ENCODE data around the gene IFT80. TPM values are rescaled to one million over a fixed set of nuclear protein-coding genes. Genes with fewer than 3 reads are reported as not detected.

The IFT80 gene
- total RNA-seq, 4 donors from 2014 or later, result 43.8 to 111 (median 51.0) TPM

DNA sequence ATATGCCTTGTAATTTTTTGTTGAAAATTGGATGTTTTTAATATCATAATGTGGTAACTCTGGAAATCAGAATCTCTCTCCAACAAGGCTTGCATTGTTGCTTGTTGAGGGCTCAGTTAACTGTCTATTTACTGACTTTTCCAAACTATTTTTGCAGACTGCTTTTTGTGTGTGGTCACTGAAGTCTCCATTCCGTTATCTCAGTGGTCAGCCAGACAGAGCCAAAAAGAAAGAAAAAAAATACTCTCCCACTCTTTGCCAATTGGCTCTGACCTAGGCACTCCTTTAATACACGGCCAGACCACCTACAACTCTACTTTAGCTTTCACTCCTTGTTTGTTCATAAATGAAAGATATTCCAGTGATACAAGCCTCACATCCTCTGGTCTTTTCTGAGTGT is 52.5 kb downstream of the IFT80 start:
- peaks cover 4% of the 10 kb centered on the region for H3K9me3 ChIP-seq
- WGBS, 2 donors, result 77 to 80% methylated on average over 2 of the region's 2 CpGs
- H3K4me1 ChIP-seq, result no peaks in the 10 kb centered on the region
- no peak for DNase-seq
- TF ChIP-seq CTCF (IDR thresholded peaks at IDR 0.05) (no peak), POLR2A (IDR thresholded peaks at IDR 0.05) (no peak)
- intact Hi-C loops (cut with DNase I), result no loop called here
- no peaks in the 10 kb centered on the region for H3K27me3 ChIP-seq
- no peaks in the 10 kb centered on the region for H3K36me3 ChIP-seq
- no peak overlapping the region for H3K4me3 ChIP-seq (replicated peaks in 1 of 3)
- no peak overlapping the region for H3K27ac ChIP-seq

- intact Hi-C loops (cut with DNase I), result no loop called here
Measured at GRCh38 chr3:160343132-160343531, 55.9 kb downstream of the IFT80 start.

DNA sequence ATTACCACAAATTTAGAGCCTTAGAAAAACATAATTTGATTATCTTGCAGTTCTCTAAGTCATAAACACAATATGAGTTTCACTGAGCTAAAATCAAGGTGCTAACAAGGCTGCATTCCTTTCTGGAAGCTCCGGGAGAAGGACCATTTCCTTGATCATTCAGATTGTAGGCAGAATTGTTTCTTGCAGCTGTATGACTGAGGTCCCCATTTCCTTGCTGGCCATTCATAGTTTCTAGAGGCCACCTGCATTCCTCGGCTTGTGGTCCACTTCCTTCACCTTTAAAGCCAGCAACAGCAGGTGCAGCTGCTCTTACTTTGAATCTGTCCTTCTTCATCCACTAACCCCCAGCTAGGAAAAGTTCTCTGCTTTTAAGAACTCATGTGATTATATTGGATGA is 58.7 kb downstream of the IFT80 start:
- no peaks in the 10 kb centered on the region for H3K36me3 ChIP-seq
- WGBS, 2 donors, result 93 to 94% methylated on average over 2 of the region's 2 CpGs
- H3K9me3 ChIP-seq, result no peaks in the 10 kb centered on the region
- TF ChIP-seq POLR2A (IDR thresholded peaks at IDR 0.05), result no peak
- no peak for TF ChIP-seq CTCF (IDR thresholded peaks at IDR 0.05)
- no peak for DNase-seq
- no peak overlapping the region for H3K27ac ChIP-seq
- H3K4me1 ChIP-seq, result no peaks in the 10 kb centered on the region
- intact Hi-C loops (cut with DNase I), result no loop called here
- H3K4me3 ChIP-seq (replicated peaks in 1 of 3), result no peak overlapping the region
- no peaks in the 10 kb centered on the region for H3K27me3 ChIP-seq

More at GRCh38 chr3:160343132-160343531, 55.9 kb downstream of the IFT80 start:
- H3K4me1 ChIP-seq, result no peaks in the 10 kb centered on the region
- 32 to 52% methylated on average over 1 of the region's 1 CpG for WGBS, 2 donors
- H3K27ac ChIP-seq, result no peak overlapping the region
- H3K36me3 ChIP-seq, result no peaks in the 10 kb centered on the region
- no peaks in the 10 kb centered on the region for H3K27me3 ChIP-seq
- no peak for DNase-seq
- TF ChIP-seq CTCF (IDR thresholded peaks at IDR 0.05) (peak in 3 of 6 experiments; percentile 26 to 43 (median 38)), POLR2A (IDR thresholded peaks at IDR 0.05) (no peak)
- H3K4me3 ChIP-seq (replicated peaks in 1 of 3), result no peak overlapping the region
- H3K9me3 ChIP-seq, result peaks cover under 1% of the 10 kb centered on the region

DNA sequence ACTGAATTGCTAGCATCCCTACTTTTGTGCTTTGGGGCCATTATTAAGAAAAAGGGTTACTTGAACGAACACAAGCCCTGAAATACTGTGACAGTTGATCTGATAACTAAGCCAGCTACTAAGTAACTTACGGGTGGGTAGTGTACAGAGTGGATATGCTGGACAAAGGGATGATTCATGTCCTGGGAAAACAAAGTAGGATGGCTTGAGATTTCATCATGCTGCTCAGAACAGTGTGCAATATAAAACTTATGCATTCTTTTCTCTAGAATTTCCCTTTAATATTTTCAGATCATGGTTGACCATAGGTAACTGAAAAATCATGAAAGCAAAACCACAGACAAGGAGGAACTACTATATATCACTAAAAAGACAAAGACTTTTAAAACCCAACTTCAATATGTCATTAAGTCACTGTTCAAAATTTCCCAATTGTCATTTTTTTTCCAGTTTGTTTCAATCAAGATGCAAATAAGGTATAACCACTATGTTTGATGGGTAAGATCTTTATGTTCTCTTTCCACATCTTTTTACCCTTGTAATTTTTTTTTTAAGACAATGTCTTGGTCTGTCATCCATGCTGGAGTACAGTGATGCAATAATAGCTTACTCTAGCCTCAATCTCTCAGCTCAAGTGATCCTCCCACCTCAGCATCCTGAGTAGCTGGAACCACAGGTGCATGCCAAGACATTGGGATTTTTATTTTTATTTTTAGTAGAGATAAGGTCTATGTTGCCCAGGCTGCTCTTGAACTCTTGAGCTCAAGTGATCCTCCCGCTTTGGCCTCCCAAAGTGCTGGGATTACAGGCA is 67.7 kb downstream of the IFT80 start:
- TF ChIP-seq CTCF (IDR thresholded peaks at IDR 0.05) (no peak), POLR2A (IDR thresholded peaks at IDR 0.05) (no peak)
- intact Hi-C loops (cut with DNase I), result no loop called here
- WGBS, 2 donors, result 90 to 94% methylated on average over 3 of the region's 3 CpGs
- Histone ChIP-seq H3K4me3 (replicated peaks in 1 of 3) (no peak overlapping the region), H3K27me3 (no peaks in the 10 kb centered on the region), H3K27ac (no peak overlapping the region), H3K36me3 (no peaks in the 10 kb centered on the region), H3K9me3 (no peaks in the 10 kb centered on the region), H3K4me1 (no peaks in the 10 kb centered on the region)
- DNase-seq, result no peak

DNA sequence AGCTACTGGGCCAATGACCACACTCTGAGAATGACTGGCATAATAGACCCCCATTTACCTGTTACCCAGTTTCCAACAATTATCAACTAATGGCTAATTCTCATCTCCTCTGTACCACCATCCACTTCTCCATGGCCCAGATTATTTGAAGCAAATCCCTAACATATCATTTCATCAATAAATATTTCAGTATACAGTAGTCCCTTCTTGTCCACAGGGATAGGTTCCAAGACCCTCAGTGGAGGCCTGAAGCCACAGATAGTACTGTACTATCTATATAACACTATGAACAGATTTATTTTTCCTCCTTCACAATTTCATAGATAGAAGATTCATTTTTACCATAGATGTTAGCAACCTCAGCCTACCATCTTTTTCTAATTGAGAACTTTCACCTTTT is 68.3 kb downstream of the IFT80 start:
- intact Hi-C loops (cut with DNase I), result no loop called here
- Histone ChIP-seq H3K36me3 (no peaks in the 10 kb centered on the region), H3K4me1 (no peaks in the 10 kb centered on the region), H3K27me3 (no peaks in the 10 kb centered on the region), H3K4me3 (replicated peaks in 1 of 3) (no peak overlapping the region), H3K27ac (no peak overlapping the region), H3K9me3 (no peaks in the 10 kb centered on the region)
- no peak for DNase-seq
- TF ChIP-seq POLR2A (IDR thresholded peaks at IDR 0.05) (no peak), CTCF (IDR thresholded peaks at IDR 0.05) (no peak)

Measured in thyroid gland (tissue), 4 donors.